ENCODE measurements around the gene FAM83G. TPM values are rescaled to one million over a fixed set of nuclear protein-coding genes. Genes with fewer than 3 reads are reported as not detected.

The FAM83G gene
- total RNA-seq, 1 experiment from 2014 or later: 38.7 TPM

- H3K18ac ChIP-seq (ENCODE audit: insufficient read length, low read depth, low read length): no peak overlapping the region
- peak overlapping the region in 1 of 2 experiments; percentile 25; a peak in 1 of 5 replicates for H3K4me3 Mint-ChIP-seq
- H3K4me1 ChIP-seq (ENCODE audit: insufficient read depth, low read length): no peaks in the 10 kb centered on the region
- no peaks in the 10 kb centered on the region for H3K23me2 ChIP-seq (ENCODE audit: insufficient read length, low read depth, low read length, poor library complexity, severe bottlenecking)
- DNase-seq: no peak
- H3K79me1 ChIP-seq (ENCODE audit: insufficient read depth, low read depth, low read length, poor library complexity, severe bottlenecking): no peaks in the 10 kb centered on the region
- H3K9ac ChIP-seq (ENCODE audit: extremely low read depth, insufficient read length, low read length): no peak overlapping the region
- no peak overlapping the region for H3K27ac ChIP-seq (ENCODE audit: insufficient read length, low read depth, low read length)
- H3K4ac ChIP-seq (ENCODE audit: low read depth, low read length): no peak overlapping the region
- no peak overlapping the region for H4K8ac ChIP-seq (replicated peaks; ENCODE audit: insufficient read length, low read depth, low read length)
- no peaks in the 10 kb centered on the region for H3K79me2 ChIP-seq (ENCODE audit: insufficient read depth, low read length)
- no peak overlapping the region for H2AK5ac ChIP-seq (ENCODE audit: insufficient read length, low read length)
- H3K27me3 ChIP-seq (ENCODE audit: insufficient read depth, low read length): no peaks in the 10 kb centered on the region; the same call in 1 of the 2 replicates
- H3K27me3 Mint-ChIP-seq (ENCODE audit: low read depth): peaks cover 7% of the 10 kb centered on the region
- peaks cover 6 to 22% of the 10 kb centered on the region in 2 experiments for H3K4me1 Mint-ChIP-seq
- H4K91ac ChIP-seq (ENCODE audit: insufficient read length, low read depth, low read length): no peak overlapping the region
- H2BK5ac ChIP-seq (ENCODE audit: insufficient read length, low read length): no peak overlapping the region
- no peak overlapping the region for H4K5ac ChIP-seq (ENCODE audit: insufficient read length, low read depth, low read length)
- no peak overlapping the region for H3K14ac ChIP-seq (ENCODE audit: insufficient read depth, low read length)
- no peaks in the 10 kb centered on the region for H3K9me3 Mint-ChIP-seq
- H3K4me2 ChIP-seq (ENCODE audit: insufficient read depth, insufficient read length, low read length): no peak overlapping the region
- WGBS (ENCODE audit: extremely low coverage, insufficient read length, low lambda C conversion rate): no CpG with 5 or more reads among the region's 3 CpGs
- H2BK120ac ChIP-seq (ENCODE audit: low read depth, low read length, poor library complexity, severe bottlenecking): no peak overlapping the region
- no peak overlapping the region for H3T11ph ChIP-seq (ENCODE audit: low read length)
- H3K23ac ChIP-seq (ENCODE audit: insufficient read length, low read depth, low read length): no peak overlapping the region
- no peaks in the 10 kb centered on the region for H3K9me3 ChIP-seq (ENCODE audit: control insufficient read depth, low read depth, low read length)
- H2AFZ ChIP-seq (ENCODE audit: low read length): no peak overlapping the region
- peak overlapping the region in 1 of 3 experiments; percentile 72; a peak in 1 of 7 replicates for H3K27ac Mint-ChIP-seq
- H3K56ac ChIP-seq (ENCODE audit: insufficient read length, low read depth, low read length): no peak overlapping the region
- H3K36me3 Mint-ChIP-seq (ENCODE audit: insufficient read depth in 1 of 3, low read depth in 3 of 3): no peaks in the 10 kb centered on the region; a peak in 1 of 7 replicates
- H2BK12ac ChIP-seq (ENCODE audit: insufficient read length, low read depth, low read length): no peak overlapping the region
- H2BK20ac ChIP-seq (ENCODE audit: low read depth, low read length, poor library complexity, severe bottlenecking): no peak overlapping the region
- no peak overlapping the region for H2BK15ac ChIP-seq (ENCODE audit: low read depth, low read length)
- H4K20me1 ChIP-seq (ENCODE audit: control insufficient read depth, insufficient read depth, insufficient read length): no peaks in the 10 kb centered on the region
- TF ChIP-seq CTCF (conservative IDR thresholded peaks at IDR 0.05): no peak
Measured at GRCh38 chr17:19020016-19020415, 15.5 kb upstream of the FAM83G start.
